MM.1S (cell line): ENCODE results near the gene TIMMDC1.

ENCODE experiments used
- EZH2 ChIP-seq: fragments of 300-600 bp; sonication (generic); optimal IDR thresholded peaks from 2 replicates; pipeline ENCODE3; 2017; ENCODE audit warnings: low read depth, mild to moderate bottlenecking, antibody characterized with exemption, low read length, mixed read lengths
- EZH2phosphoT487 ChIP-seq: fragments of 300-600 bp; sonication (generic); IDR thresholded peaks from 2 replicates; pipeline ENCODE4 v1.6.1; 2018; ENCODE audit warnings: antibody characterized with exemption, low read length
- TF ChIP-seq, protein P1 (sequence below): fragments of 300-600 bp; sonication (generic); IDR thresholded peaks from 2 replicates; pipeline ENCODE4 v1.5.1; 2016; ENCODE audit warnings: antibody characterized with exemption, low read length, mixed read lengths

DNA sequence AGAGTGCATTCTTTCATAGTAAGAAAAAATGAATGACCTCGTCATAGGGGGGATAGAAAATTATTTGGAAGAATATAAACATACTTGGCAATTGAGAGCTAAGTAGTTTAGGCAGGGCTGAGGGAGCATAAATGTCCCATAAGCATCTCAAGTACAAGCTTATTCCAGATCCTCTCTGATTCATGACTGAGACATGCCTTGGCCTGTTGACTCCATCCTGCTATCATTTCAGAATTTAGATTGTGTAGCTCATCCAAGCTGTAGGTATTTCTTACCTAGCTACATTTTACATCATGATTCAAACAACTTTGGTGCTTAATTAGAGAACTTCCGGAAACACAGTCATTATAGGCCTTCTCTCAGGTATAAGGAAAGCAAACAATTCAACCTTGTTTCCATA is 17.3 kb upstream of the TIMMDC1 start:
- TF ChIP-seq, protein P1, sequence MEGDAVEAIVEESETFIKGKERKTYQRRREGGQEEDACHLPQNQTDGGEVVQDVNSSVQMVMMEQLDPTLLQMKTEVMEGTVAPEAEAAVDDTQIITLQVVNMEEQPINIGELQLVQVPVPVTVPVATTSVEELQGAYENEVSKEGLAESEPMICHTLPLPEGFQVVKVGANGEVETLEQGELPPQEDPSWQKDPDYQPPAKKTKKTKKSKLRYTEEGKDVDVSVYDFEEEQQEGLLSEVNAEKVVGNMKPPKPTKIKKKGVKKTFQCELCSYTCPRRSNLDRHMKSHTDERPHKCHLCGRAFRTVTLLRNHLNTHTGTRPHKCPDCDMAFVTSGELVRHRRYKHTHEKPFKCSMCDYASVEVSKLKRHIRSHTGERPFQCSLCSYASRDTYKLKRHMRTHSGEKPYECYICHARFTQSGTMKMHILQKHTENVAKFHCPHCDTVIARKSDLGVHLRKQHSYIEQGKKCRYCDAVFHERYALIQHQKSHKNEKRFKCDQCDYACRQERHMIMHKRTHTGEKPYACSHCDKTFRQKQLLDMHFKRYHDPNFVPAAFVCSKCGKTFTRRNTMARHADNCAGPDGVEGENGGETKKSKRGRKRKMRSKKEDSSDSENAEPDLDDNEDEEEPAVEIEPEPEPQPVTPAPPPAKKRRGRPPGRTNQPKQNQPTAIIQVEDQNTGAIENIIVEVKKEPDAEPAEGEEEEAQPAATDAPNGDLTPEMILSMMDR: no peak
- TF ChIP-seq EZH2 (no peak), EZH2phosphoT487 (no peak)
